ENCODE measurements around the gene KBTBD7. TPM values are rescaled to one million over a fixed set of nuclear protein-coding genes. Genes with fewer than 3 reads are reported as not detected.

KBTBD7 gene
- total RNA-seq, 1 experiment from 2014 or later = 6.2 TPM

- Histone ChIP-seq H2AFZ (ENCODE audit: low read depth, low read length, poor library complexity, severe bottlenecking) (no peak overlapping the region), H4K20me1 (ENCODE audit: insufficient read depth) (no peaks in the 10 kb centered on the region), H3K36me3 (ENCODE audit: control insufficient read depth in 1 of 2, insufficient read depth in 2 of 2, low read length in 2 of 2) (no peaks in the 10 kb centered on the region), H3K4me3 (replicated peaks in 1 of 2; ENCODE audit: low read depth in 1 of 2, low read length in 2 of 2) (no peak overlapping the region), H3K9me2 (ENCODE audit: insufficient read depth) (no peaks in the 10 kb centered on the region), H3K9ac (ENCODE audit: low read length) (no peak overlapping the region), H3K4me2 (ENCODE audit: low read length) (no peak overlapping the region), H3K27me3 (ENCODE audit: insufficient read depth, low read length) (no peaks in the 10 kb centered on the region), H3K27ac (ENCODE audit: low read depth, low read length) (no peak overlapping the region), H3K79me2 (ENCODE audit: insufficient read depth, low read length) (no peaks in the 10 kb centered on the region), H3K4me1 (ENCODE audit: control insufficient read depth in 1 of 2, insufficient read depth in 2 of 2, low read length in 2 of 2) (peaks cover 11% of the 10 kb centered on the region in 2 experiments; a peak in 3 of 4 replicates), H3K9me3 (ENCODE audit: control insufficient read depth in 1 of 2, insufficient read depth in 1 of 2, low read depth in 1 of 2, low read length in 2 of 2) (no peaks in the 10 kb centered on the region)
- intact Hi-C loops (cut with micrococcal nuclease) = loop anchor here (5.0 kb wide), 1 partner anchor 168 kb away; no protein-coding TSS in a partner anchor
- no TSS peak for BruUV-seq (replicated peaks)
- no peak for DNase-seq (ENCODE audit: low read depth, low spot score)
- POLR2A ChIA-PET = interaction anchor here (1.1 kb wide), 1 partner anchor 9 kb away, joined by 3 read pairs; no protein-coding TSS in a partner anchor
- TF ChIP-seq POLR2AphosphoS5 (IDR thresholded peaks at IDR 0.05; ENCODE audit: low read depth, low read length) (no peak), SRF (IDR thresholded peaks at IDR 0.05; ENCODE audit: low read depth) (no peak), JUND (IDR thresholded peaks at IDR 0.05) (no peak), CBX3 (IDR thresholded peaks at IDR 0.05; ENCODE audit: low read depth) (no peak), EZH2 (IDR thresholded peaks at IDR 0.05) (no peak)
- TF ChIP-seq, protein P1, sequence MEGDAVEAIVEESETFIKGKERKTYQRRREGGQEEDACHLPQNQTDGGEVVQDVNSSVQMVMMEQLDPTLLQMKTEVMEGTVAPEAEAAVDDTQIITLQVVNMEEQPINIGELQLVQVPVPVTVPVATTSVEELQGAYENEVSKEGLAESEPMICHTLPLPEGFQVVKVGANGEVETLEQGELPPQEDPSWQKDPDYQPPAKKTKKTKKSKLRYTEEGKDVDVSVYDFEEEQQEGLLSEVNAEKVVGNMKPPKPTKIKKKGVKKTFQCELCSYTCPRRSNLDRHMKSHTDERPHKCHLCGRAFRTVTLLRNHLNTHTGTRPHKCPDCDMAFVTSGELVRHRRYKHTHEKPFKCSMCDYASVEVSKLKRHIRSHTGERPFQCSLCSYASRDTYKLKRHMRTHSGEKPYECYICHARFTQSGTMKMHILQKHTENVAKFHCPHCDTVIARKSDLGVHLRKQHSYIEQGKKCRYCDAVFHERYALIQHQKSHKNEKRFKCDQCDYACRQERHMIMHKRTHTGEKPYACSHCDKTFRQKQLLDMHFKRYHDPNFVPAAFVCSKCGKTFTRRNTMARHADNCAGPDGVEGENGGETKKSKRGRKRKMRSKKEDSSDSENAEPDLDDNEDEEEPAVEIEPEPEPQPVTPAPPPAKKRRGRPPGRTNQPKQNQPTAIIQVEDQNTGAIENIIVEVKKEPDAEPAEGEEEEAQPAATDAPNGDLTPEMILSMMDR (IDR thresholded peaks at IDR 0.05 in 2 of 3, conservative IDR thresholded peaks at IDR 0.05 in 1 of 3; ENCODE audit: borderline replicate concordance in 1 of 3, insufficient read depth in 1 of 3, low read depth in 2 of 3, low read length in 2 of 3) = no peak
- ATAC-seq = no peak
- CTCF ChIA-PET = interaction anchor here (0.6 to 1.3 kb wide), 2 partner anchors 165 to 209 kb away, joined by 3 to 5 read pairs; no protein-coding TSS in a partner anchor
- RAD21 ChIA-PET (ENCODE audit: low non-redundant PET in 1 of 2, low total read pairs in 2 of 2, uncharacterized antibody in 2 of 2, unreplicated experiment in 2 of 2) = interaction anchor here in 1 of 2 experiments (0.6 kb wide), 1 partner anchor 867 kb away, joined by 6 read pairs; no protein-coding TSS in a partner anchor
Observed at GRCh38 chr13:41220401-41220800, 26.0 kb upstream of the KBTBD7 start.

GRCh38 chr13:41216160-41216559 is 21.8 kb upstream of the KBTBD7 start:
- no TSS peak for BruUV-seq (replicated peaks)
- no peak overlapping the region for H3K9ac ChIP-seq (ENCODE audit: low read length)
- intact Hi-C loops (cut with micrococcal nuclease) = no loop called here
- peak; percentile 57; the same call in 1 of the 2 replicates for ATAC-seq
- H2AFZ ChIP-seq (ENCODE audit: low read depth, low read length, poor library complexity, severe bottlenecking) = no peak overlapping the region
- H3K4me1 ChIP-seq (ENCODE audit: control insufficient read depth in 1 of 2, insufficient read depth in 2 of 2, low read length in 2 of 2) = peaks cover 5 to 11% of the 10 kb centered on the region in 2 experiments; a peak in 3 of 4 replicates
- no peak for DNase-seq (ENCODE audit: low read depth, low spot score)
- no peaks in the 10 kb centered on the region for H3K9me2 ChIP-seq (ENCODE audit: insufficient read depth)
- ChIA-PET RAD21 (ENCODE audit: low non-redundant PET in 1 of 2, low total read pairs in 2 of 2, uncharacterized antibody in 2 of 2, unreplicated experiment in 2 of 2) (no interaction called here), POLR2A (interaction anchor here (0.6 to 1.1 kb wide), 2 partner anchors 16 to 90 kb away, joined by 3 to 7 read pairs; no protein-coding TSS in a partner anchor), CTCF (no interaction called here)
- H3K27me3 ChIP-seq (ENCODE audit: insufficient read depth, low read length) = no peaks in the 10 kb centered on the region
- H3K36me3 ChIP-seq (ENCODE audit: control insufficient read depth in 1 of 2, insufficient read depth in 2 of 2, low read length in 2 of 2) = no peaks in the 10 kb centered on the region
- H3K9me3 ChIP-seq (ENCODE audit: control insufficient read depth in 1 of 2, insufficient read depth in 1 of 2, low read depth in 1 of 2, low read length in 2 of 2) = peaks cover 0 to 2% of the 10 kb centered on the region in 2 experiments; a peak in 1 of 4 replicates
- no peak overlapping the region for H3K27ac ChIP-seq (ENCODE audit: low read depth, low read length)
- H4K20me1 ChIP-seq (ENCODE audit: insufficient read depth) = no peaks in the 10 kb centered on the region
- H3K4me2 ChIP-seq (ENCODE audit: low read length) = no peak overlapping the region
- no peak overlapping the region for H3K4me3 ChIP-seq (replicated peaks in 1 of 2; ENCODE audit: low read depth in 1 of 2, low read length in 2 of 2)
- H3K79me2 ChIP-seq (ENCODE audit: insufficient read depth, low read length) = no peaks in the 10 kb centered on the region
- TF ChIP-seq MAX (IDR thresholded peaks at IDR 0.05) = no peak
- TF ChIP-seq TCF7L2 (IDR thresholded peaks at IDR 0.05; ENCODE audit: borderline replicate concordance, extremely low read depth, insufficient read depth, insufficient read length) = no peak
- no peak for TF ChIP-seq POLR2A (IDR thresholded peaks at IDR 0.05; ENCODE audit: borderline replicate concordance, extremely low read depth, insufficient read depth, insufficient read length)
- no peak for TF ChIP-seq FOSL1 (IDR thresholded peaks at IDR 0.05; ENCODE audit: low read depth)
- TF ChIP-seq EZH2 (IDR thresholded peaks at IDR 0.05) = no peak
- no peak for TF ChIP-seq POLR2AphosphoS5 (IDR thresholded peaks at IDR 0.05; ENCODE audit: low read depth, low read length)
- TF ChIP-seq, protein P1 (IDR thresholded peaks at IDR 0.05 in 2 of 3, conservative IDR thresholded peaks at IDR 0.05 in 1 of 3; ENCODE audit: borderline replicate concordance in 1 of 3, insufficient read depth in 1 of 3, low read depth in 2 of 3, low read length in 2 of 3) = no peak
- no peak for TF ChIP-seq SP1 (IDR thresholded peaks at IDR 0.05; ENCODE audit: low read depth)
- no peak for TF ChIP-seq ELF1 (IDR thresholded peaks at IDR 0.05; ENCODE audit: borderline replicate concordance, low read depth)
- TF ChIP-seq ZNF274 (IDR thresholded peaks at IDR 0.05; ENCODE audit: low read depth, low read length) = no peak
- TF ChIP-seq ZFX (IDR thresholded peaks at IDR 0.05) = no peak

Data from HCT116 (cell line).